Transverse colon (tissue), 3 donors: Measurements from ENCODE around the gene SCGB1A1.

Source experiments
- CTCF ChIP-seq, 5 experiments: fragments of 200-600 bp in 3 of 5; fragments of 450-650 bp in 2 of 5; sonication (generic) in 3 of 5; IDR thresholded peaks; 1 replicate in 2 of 5; 2 replicates in 3 of 5; pipeline ENCODE4 v1.5.1; 2016 to 2017; ENCODE audit warnings: antibody characterized with exemption in 5 of 5, inconsistent platforms in 3 of 5, mild to moderate bottlenecking in 2 of 5, moderate library complexity in 1 of 5
- POLR2A ChIP-seq: fragments of 450-650 bp; IDR thresholded peaks from one replicate; pipeline ENCODE4 v1.6.1; 2016; ENCODE audit warnings: antibody characterized with exemption, mild to moderate bottlenecking, moderate library complexity

DNA sequence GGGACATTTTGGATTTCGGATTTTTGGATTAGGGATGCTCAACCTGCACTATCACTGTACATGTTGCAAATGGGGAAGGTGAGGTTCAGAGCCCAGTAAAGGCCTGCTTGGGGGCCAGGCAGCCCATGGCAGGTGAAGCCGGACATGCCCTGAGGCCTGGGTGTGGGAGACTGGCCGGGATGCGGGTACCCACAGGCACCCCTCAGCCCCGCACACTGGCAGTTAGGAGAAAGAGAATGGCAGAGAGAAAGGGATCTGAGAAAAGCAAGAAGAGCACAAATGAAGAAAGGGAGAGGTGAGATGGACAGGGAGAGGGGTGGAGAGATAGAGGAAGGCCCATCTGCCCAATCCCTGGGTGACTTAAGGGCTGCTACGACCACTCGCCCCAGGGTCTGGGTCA lies 52.8 kb downstream of the SCGB1A1 start:
- TF ChIP-seq CTCF (IDR thresholded peaks at IDR 0.05) (no peak), POLR2A (no peak)
